ENCODE measurements around the gene PPP6R3. TPM values are rescaled to one million over a fixed set of nuclear protein-coding genes. Genes with fewer than 3 reads are reported as not detected.

The PPP6R3 gene
- 100 to 1,000 TPM; 154 to 185 TPM for total RNA-seq

DNA sequence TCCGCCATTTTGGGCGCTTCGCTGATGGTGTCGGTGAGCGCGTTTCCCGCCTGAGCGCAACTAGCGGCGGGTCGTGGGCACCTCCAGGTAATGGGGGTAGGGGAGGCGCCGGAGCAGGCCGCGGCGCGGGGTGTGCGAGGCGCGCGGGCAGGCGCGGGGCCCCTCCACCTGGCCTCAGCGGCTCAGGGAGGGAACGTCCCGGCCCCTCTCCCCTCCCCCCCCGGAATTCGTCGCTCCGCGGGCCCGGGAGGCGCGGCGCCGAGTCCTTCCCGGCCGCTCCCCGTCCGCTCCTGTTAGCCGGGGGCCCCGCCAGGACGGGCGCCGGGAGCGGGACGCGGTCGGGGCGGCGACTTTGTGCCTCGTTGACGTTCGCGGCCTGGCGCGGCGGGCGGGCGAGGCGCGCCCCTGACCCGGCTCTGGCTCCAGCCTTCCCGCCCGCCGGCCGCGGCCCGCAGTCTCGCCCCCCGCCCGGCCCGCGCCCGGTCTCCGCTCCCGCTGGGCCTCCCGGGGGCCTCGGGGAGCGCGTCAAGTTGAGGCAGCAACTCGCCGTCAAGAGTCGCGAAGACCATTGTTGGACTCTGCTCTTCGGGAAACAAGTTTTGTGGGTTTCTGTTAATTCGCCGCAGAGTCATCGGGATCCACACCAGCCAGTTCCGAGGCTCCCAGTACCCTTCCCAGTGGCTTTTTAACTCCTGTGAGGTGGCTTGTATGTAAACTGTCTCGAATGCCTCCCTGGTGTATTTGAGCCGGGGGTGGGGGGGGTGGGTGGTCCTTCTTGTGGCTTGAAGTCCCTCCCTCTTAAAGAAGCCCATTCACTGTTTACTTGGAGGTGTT, at the start of gene PPP6R3:
Gene PPP6R3 (plus strand): TSS at position 12 of the 834 bp plus-strand sequence. CDS start 76,913 bp downstream, outside the sequence.

Small RNA genes within 50 kb of the gene (small RNA-seq; reads per million reads assigned to genes)
- gene NDUFA3P2 = 0 reads per million in 2 donors

Other genes starting within 250 kb of the PPP6R3 start
- 10 to 100 TPM; 16.0 to 17.6 TPM for gene KMT5B, start 247.5 kb upstream of the PPP6R3 start, total RNA-seq
- gene C11orf24, start 188.8 kb upstream of the PPP6R3 start, total RNA-seq = 10 to 100 TPM; 86.4 to 88.2 TPM
- 10 to 100 TPM; 11.0 to 23.0 TPM for gene LRP5, start 148.2 kb upstream of the PPP6R3 start, total RNA-seq
- gene GAL, start 223.8 kb downstream of the PPP6R3 start, total RNA-seq = not detected